ENCODE data around the gene UTP14A. TPM values are rescaled to one million over a fixed set of nuclear protein-coding genes. Genes with fewer than 3 reads are reported as not detected.

UTP14A gene
- total RNA-seq, 1 donor from 2014 or later = 9.7 TPM

DNA sequence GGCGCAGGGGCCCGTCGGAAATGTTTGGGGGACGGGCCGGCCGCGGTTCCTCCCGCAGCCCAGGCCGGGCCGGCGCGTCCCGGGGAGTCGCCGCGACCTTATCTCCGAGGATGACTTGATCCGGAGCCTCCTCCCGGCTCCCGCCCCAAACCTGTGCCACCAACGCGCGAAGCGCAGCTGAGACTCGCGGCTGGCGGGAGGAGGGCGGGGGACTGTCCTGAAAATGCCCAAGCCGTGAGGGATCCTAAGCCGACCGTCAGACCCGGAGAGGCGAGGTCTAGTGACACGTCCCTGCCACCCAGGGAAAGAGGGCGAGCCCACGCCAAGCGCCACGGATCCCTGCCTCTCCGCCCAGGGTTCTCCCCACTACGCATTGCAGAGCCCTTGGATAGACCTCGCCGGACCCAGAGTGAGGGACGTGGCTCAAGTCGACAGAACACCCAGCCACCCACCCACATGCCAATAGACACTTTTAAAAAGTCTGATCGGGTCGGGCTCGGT, 26.9 kb downstream of the UTP14A start:
- H3K4me3 ChIP-seq (ENCODE audit: low read depth, low read length) = peak overlapping the region; percentile 34
- no peak for DNase-seq (ENCODE audit: low read depth)
- TF ChIP-seq, protein P1, sequence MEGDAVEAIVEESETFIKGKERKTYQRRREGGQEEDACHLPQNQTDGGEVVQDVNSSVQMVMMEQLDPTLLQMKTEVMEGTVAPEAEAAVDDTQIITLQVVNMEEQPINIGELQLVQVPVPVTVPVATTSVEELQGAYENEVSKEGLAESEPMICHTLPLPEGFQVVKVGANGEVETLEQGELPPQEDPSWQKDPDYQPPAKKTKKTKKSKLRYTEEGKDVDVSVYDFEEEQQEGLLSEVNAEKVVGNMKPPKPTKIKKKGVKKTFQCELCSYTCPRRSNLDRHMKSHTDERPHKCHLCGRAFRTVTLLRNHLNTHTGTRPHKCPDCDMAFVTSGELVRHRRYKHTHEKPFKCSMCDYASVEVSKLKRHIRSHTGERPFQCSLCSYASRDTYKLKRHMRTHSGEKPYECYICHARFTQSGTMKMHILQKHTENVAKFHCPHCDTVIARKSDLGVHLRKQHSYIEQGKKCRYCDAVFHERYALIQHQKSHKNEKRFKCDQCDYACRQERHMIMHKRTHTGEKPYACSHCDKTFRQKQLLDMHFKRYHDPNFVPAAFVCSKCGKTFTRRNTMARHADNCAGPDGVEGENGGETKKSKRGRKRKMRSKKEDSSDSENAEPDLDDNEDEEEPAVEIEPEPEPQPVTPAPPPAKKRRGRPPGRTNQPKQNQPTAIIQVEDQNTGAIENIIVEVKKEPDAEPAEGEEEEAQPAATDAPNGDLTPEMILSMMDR (conservative IDR thresholded peaks at IDR 0.05; ENCODE audit: low read depth, low read length) = no peak

DNA sequence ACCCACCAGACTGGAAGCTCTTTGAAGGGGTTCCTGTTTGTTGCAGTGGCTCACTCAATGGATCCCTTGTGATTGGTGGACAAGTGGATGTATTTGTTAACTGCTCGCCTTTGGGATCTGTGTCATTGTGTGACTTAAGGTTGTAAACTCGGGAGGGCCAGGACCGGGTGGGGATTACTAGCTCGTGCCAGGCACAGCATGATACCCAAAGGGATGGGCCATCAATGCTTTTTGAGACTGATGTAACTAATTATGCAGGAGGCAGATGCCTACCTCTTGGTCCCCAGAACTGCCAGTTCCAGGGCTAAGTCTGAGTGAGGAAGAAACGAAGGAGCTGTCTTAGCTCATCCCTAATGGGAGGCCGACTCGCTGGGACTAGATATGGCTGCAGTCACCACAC, 27.7 kb downstream of the UTP14A start:
- no peak overlapping the region for H3K4me3 ChIP-seq (ENCODE audit: low read depth, low read length)
- DNase-seq (ENCODE audit: low read depth) = no peak
- TF ChIP-seq, protein P1 (conservative IDR thresholded peaks at IDR 0.05; ENCODE audit: low read depth, low read length) = no peak

DNA sequence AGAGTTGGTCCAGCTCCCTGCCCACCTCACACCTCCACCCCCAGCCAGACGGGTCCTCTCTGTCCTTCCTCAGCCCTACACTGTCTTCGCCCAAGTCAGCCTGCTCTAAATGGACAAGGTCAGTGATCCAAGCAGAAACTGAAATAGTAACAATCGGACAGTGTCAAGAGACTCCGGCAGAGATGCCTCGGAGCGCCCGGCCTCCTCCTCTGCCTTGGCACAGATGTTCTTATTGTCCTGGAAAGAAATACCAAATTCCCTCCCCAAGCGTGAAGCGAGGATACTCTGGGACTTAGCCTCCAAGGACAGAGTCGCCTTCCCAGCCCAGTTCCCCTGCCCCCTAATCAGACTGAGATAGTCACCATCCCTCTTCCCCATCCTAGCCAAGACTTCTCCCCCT, 28.5 kb downstream of the UTP14A start:
- no peak overlapping the region for H3K4me3 ChIP-seq (ENCODE audit: low read depth, low read length)
- no peak for DNase-seq (ENCODE audit: low read depth)
- TF ChIP-seq, protein P1 (conservative IDR thresholded peaks at IDR 0.05; ENCODE audit: low read depth, low read length) = no peak

DNA sequence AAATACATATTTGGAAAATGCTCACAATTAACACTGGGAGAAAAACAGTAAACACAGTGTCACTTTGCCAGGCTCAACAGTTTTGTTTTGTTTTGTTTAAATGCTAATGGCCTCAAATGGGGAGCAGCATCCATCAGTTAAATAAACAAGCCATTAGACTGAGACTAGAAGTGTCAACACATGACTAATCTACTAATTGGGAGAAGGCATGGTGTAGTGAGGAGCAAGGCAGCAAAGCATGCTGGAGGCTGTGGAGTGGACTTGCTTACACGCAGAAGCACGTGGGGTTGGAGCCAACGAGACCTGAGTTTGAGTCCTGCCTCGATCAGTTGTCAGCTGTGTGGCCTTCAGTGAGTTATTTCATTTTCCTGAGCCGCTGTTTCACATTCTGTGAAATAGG, 29.0 kb downstream of the UTP14A start:
- TF ChIP-seq, protein P1 (conservative IDR thresholded peaks at IDR 0.05; ENCODE audit: low read depth, low read length) = no peak
- H3K4me3 ChIP-seq (ENCODE audit: low read depth, low read length) = no peak overlapping the region
- DNase-seq (ENCODE audit: low read depth) = no peak

DNA sequence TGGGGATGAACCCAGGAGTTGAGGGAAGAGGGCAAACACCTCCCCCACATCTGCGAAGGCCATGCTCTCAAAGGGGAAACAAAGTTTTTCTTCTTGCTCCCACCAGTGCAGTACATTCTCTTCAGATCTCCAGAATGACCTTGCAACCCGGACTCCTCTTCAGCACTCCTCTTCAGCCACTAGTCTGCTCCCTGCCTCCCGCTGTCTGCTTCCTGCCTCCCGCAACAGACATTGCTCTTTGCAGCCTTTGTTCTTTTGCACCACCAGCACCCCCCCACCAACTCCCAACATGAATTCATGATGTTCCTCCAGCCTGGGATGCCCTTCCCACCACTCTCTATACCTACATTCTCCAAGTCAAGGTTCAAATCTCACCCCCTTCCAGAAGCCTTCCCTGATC, 32.1 kb downstream of the UTP14A start:
- DNase-seq (ENCODE audit: low read depth) = no peak
- no peak overlapping the region for H3K4me3 ChIP-seq (ENCODE audit: low read depth, low read length)
- TF ChIP-seq, protein P1 (conservative IDR thresholded peaks at IDR 0.05; ENCODE audit: low read depth, low read length) = no peak

DNA sequence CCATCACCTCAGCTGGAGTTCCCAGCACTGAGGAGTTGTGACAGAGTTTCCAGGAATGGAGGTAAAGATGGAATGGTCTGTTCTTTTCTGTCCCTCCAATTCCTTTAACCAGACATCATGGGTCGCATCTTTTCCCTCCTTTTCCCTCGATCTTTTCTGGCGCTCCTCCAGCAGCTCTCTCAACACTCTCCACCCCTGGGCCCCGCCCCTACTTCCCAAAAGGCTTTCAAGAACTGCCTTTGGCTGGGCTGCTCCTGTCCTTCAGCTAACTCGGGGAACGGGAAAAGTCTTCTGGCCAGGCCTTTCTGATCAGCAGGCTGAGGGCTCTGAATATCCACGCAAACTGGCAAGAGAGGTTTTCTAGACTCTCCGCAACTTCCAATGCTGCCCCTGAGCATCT, 34.0 kb downstream of the UTP14A start:
- no peak for DNase-seq (ENCODE audit: low read depth)
- no peak overlapping the region for H3K4me3 ChIP-seq (ENCODE audit: low read depth, low read length)
- TF ChIP-seq, protein P1 (conservative IDR thresholded peaks at IDR 0.05; ENCODE audit: low read depth, low read length) = no peak

DNA sequence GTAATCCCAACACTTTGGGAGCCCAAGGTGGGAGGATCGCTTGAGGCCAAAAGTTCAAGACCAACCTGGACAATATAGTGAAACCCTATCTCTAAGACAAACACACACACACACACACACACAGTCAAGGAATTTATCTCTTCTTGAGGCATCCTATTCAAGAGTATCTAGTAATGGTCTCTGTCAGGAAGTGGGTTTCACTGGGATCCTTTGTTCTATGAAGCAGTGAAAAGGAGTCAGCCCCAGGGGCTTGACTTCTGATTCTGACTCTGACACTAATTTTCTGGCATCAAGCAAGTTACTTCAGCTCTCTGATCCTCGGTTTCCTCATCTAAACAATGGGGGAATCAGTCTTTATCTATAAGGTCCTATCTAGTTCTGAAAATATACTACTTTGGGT, 34.8 kb downstream of the UTP14A start:
- no peak for DNase-seq (ENCODE audit: low read depth)
- H3K4me3 ChIP-seq (ENCODE audit: low read depth, low read length) = no peak overlapping the region
- TF ChIP-seq, protein P1 (conservative IDR thresholded peaks at IDR 0.05; ENCODE audit: low read depth, low read length) = no peak
